ENCODE measurements around the gene CST9L.

CST9L gene

GRCh38 chr20:23542801-23543200, 25.5 kb downstream of the CST9L start:
- no peak for DNase-seq

- DNase-seq, result no peak
Observed at GRCh38 chr20:23541776-23542175, 26.5 kb downstream of the CST9L start.

GRCh38 chr20:23541330-23541729, 27.0 kb downstream of the CST9L start:
- DNase-seq, result no peak

- no peak for DNase-seq
Observed at GRCh38 chr20:23540624-23541023, 27.7 kb downstream of the CST9L start.

- DNase-seq, result no peak
Observed at GRCh38 chr20:23537030-23537429, 31.3 kb downstream of the CST9L start.

GRCh38 chr20:23536328-23536974, 31.8 kb downstream of the CST9L start:
- no peak for DNase-seq

GRCh38 chr20:23534801-23535593, 33.3 kb downstream of the CST9L start:
- DNase-seq, result no peak

- no peak for DNase-seq
Observed at GRCh38 chr20:23533161-23533560, 35.1 kb downstream of the CST9L start.

- no peak for DNase-seq
Observed at GRCh38 chr20:23532533-23532932, 35.8 kb downstream of the CST9L start.

- DNase-seq, result no peak
Observed at GRCh38 chr20:23530937-23531567, 37.2 kb downstream of the CST9L start.

GRCh38 chr20:23528867-23529431, 39.3 kb downstream of the CST9L start:
- no peak for DNase-seq

- DNase-seq, result no peak
Observed at GRCh38 chr20:23526850-23527249, 41.4 kb downstream of the CST9L start.

GRCh38 chr20:23524146-23524545, 44.1 kb downstream of the CST9L start:
- DNase-seq, result no peak

GRCh38 chr20:23520185-23520584, 48.1 kb downstream of the CST9L start:
- DNase-seq, result no peak

GRCh38 chr20:23519556-23519955, 48.7 kb downstream of the CST9L start:
- no peak for DNase-seq

GRCh38 chr20:23517719-23518118, 50.6 kb downstream of the CST9L start:
- DNase-seq, result no peak

GRCh38 chr20:23515250-23515939, 52.9 kb downstream of the CST9L start:
- no peak for DNase-seq

- no peak for DNase-seq
Observed at GRCh38 chr20:23514848-23515247, 53.4 kb downstream of the CST9L start.

Measured in effector CD4-positive, alpha-beta T cell (primary cell).